ENCODE measurements around the gene PRDM16. TPM values are rescaled to one million over a fixed set of nuclear protein-coding genes. Genes with fewer than 3 reads are reported as not detected.

Gene PRDM16
- polyA plus RNA-seq, 1 donor: 0.62 TPM

GRCh38 chr1:3204725-3205124 is 135.7 kb downstream of the PRDM16 start:
- no peak for DNase-seq (ENCODE audit: low read depth)

GRCh38 chr1:3205815-3206214 is 136.8 kb downstream of the PRDM16 start:
- DNase-seq (ENCODE audit: low read depth): no peak

- DNase-seq (ENCODE audit: low read depth): no peak
Observed at GRCh38 chr1:3206696-3207095, 137.7 kb downstream of the PRDM16 start.

- DNase-seq (ENCODE audit: low read depth): no peak
Observed at GRCh38 chr1:3207217-3207848, 138.3 kb downstream of the PRDM16 start.

- no peak for DNase-seq (ENCODE audit: low read depth)
Observed at GRCh38 chr1:3208819-3209200, 139.8 kb downstream of the PRDM16 start.

- DNase-seq (ENCODE audit: low read depth): no peak
Observed at GRCh38 chr1:3209201-3209600, 140.2 kb downstream of the PRDM16 start.

GRCh38 chr1:3211582-3212375 is 142.8 kb downstream of the PRDM16 start:
- no peak for DNase-seq (ENCODE audit: low read depth)

GRCh38 chr1:3212453-3213355 is 143.7 kb downstream of the PRDM16 start:
- no peak for DNase-seq (ENCODE audit: low read depth)

GRCh38 chr1:3213730-3214129 is 144.7 kb downstream of the PRDM16 start:
- no peak for DNase-seq (ENCODE audit: low read depth)

- no peak for DNase-seq (ENCODE audit: low read depth)
Observed at GRCh38 chr1:3215198-3216014, 146.4 kb downstream of the PRDM16 start.

GRCh38 chr1:3216015-3216391 is 147.0 kb downstream of the PRDM16 start:
- DNase-seq (ENCODE audit: low read depth): no peak

GRCh38 chr1:3217181-3217641 is 148.2 kb downstream of the PRDM16 start:
- DNase-seq (ENCODE audit: low read depth): no peak

- no peak for DNase-seq (ENCODE audit: low read depth)
Observed at GRCh38 chr1:3217979-3218679, 149.1 kb downstream of the PRDM16 start.

- DNase-seq (ENCODE audit: low read depth): no peak
Observed at GRCh38 chr1:3219005-3219790, 150.2 kb downstream of the PRDM16 start.

GRCh38 chr1:3219791-3220467 is 150.9 kb downstream of the PRDM16 start:
- DNase-seq (ENCODE audit: low read depth): no peak

- no peak for DNase-seq (ENCODE audit: low read depth)
Observed at GRCh38 chr1:3221112-3222041, 152.4 kb downstream of the PRDM16 start.

- DNase-seq (ENCODE audit: low read depth): no peak
Observed at GRCh38 chr1:3222042-3222692, 153.2 kb downstream of the PRDM16 start.

GRCh38 chr1:3225661-3226060 is 156.7 kb downstream of the PRDM16 start:
- no peak for DNase-seq (ENCODE audit: low read depth)
